H9 (cell line): Measurements from ENCODE around the gene C19orf44. TPM values are rescaled to one million over a fixed set of nuclear protein-coding genes. Genes with fewer than 3 reads are reported as not detected.

Experiments used
- DNase-seq: peaks from one replicate; pipeline ENCODE4 v3.0.0-alpha.2; 2017
- H2AFZ ChIP-seq: one replicate; pipeline ENCODE4 v1.6.1; 2013; ENCODE audit warnings: mild to moderate bottlenecking, low read length, control low read depth, moderate library complexity
- H2AK5ac ChIP-seq: 2 replicates; pipeline ENCODE4 v1.6.1; 2013; ENCODE audit warnings: low read length, control low read depth, mixed read lengths; ENCODE audit not compliant: insufficient read length
- H2BK120ac ChIP-seq: one replicate; pipeline ENCODE4 v1.6.1; 2013; ENCODE audit warnings: low read depth, mild to moderate bottlenecking, low read length, control low read depth, inconsistent platforms; ENCODE audit not compliant: poor library complexity, severe bottlenecking
- H2BK12ac ChIP-seq: 2 replicates; pipeline ENCODE4 v1.6.1; 2013; ENCODE audit warnings: low read length, control low read depth, mixed read lengths, low read depth; ENCODE audit not compliant: insufficient read length
- H2BK15ac ChIP-seq: 2 replicates; pipeline ENCODE4 v1.6.1; 2013; ENCODE audit warnings: low read depth, low read length, control low read depth
- H2BK20ac ChIP-seq: one replicate; pipeline ENCODE4 v1.6.1; 2013; ENCODE audit warnings: low read depth, mild to moderate bottlenecking, low read length, control low read depth, inconsistent platforms; ENCODE audit not compliant: poor library complexity, severe bottlenecking
- H2BK5ac ChIP-seq: 2 replicates; pipeline ENCODE4 v1.6.1; 2013; ENCODE audit warnings: low read length, control low read depth, mixed read lengths; ENCODE audit not compliant: insufficient read length
- H3K14ac ChIP-seq: 2 replicates; pipeline ENCODE4 v1.6.1; 2013; ENCODE audit warnings: low read length, control low read depth; ENCODE audit not compliant: insufficient read depth
- H3K18ac ChIP-seq: 2 replicates; pipeline ENCODE4 v1.6.1; 2013; ENCODE audit warnings: low read depth, mild to moderate bottlenecking, mixed read lengths, low read length, control low read depth; ENCODE audit not compliant: insufficient read length
- H3K23ac ChIP-seq: 2 replicates; pipeline ENCODE4 v1.6.1; 2013; ENCODE audit warnings: low read length, control low read depth, mixed read lengths, low read depth; ENCODE audit not compliant: insufficient read length
- H3K23me2 ChIP-seq: 2 replicates; pipeline ENCODE4 v1.6.1; 2013; ENCODE audit warnings: low read depth, mild to moderate bottlenecking, mixed read lengths, low read length, control low read depth; ENCODE audit not compliant: insufficient read length, poor library complexity, severe bottlenecking
- H3K27ac ChIP-seq: 2 replicates; pipeline ENCODE4 v1.5.1; 2013; ENCODE audit warnings: low read length, control low read depth, mixed read lengths, low read depth; ENCODE audit not compliant: insufficient read length
- H3K27me3 ChIP-seq: 2 replicates; pipeline ENCODE4 v1.6.1; 2013; ENCODE audit warnings: low read length, control low read depth, inconsistent platforms; ENCODE audit not compliant: insufficient read depth
- H3K4ac ChIP-seq: 2 replicates; pipeline ENCODE4 v1.6.1; 2013; ENCODE audit warnings: low read depth, mild to moderate bottlenecking, control low read depth, inconsistent platforms, low read length, moderate library complexity
- H3K4me1 ChIP-seq: 2 replicates; pipeline ENCODE4 v1.6.1; 2013; ENCODE audit warnings: low read length, control low read depth, inconsistent platforms; ENCODE audit not compliant: insufficient read depth
- H3K4me2 ChIP-seq: 2 replicates; pipeline ENCODE4 v1.6.1; 2013; ENCODE audit warnings: low read length, control low read depth, mixed read lengths; ENCODE audit not compliant: insufficient read length, insufficient read depth
- H3K56ac ChIP-seq: 2 replicates; pipeline ENCODE4 v1.6.1; 2013; ENCODE audit warnings: low read depth, mild to moderate bottlenecking, mixed read lengths, low read length, control low read depth; ENCODE audit not compliant: insufficient read length
- H3K79me1 ChIP-seq: 2 replicates; pipeline ENCODE4 v1.6.1; 2013; ENCODE audit warnings: low read depth, mild to moderate bottlenecking, moderate library complexity, low read length, control low read depth, inconsistent platforms; ENCODE audit not compliant: insufficient read depth, poor library complexity, severe bottlenecking
- H3K79me2 ChIP-seq: 2 replicates; pipeline ENCODE4 v1.6.1; 2013; ENCODE audit warnings: low read length, control low read depth, inconsistent platforms; ENCODE audit not compliant: insufficient read depth
- H3K9ac ChIP-seq: 2 replicates; pipeline ENCODE4 v1.6.1; 2013; ENCODE audit warnings: low read length, control low read depth, mixed read lengths; ENCODE audit not compliant: insufficient read length; ENCODE audit errors: extremely low read depth
- H3K9me3 ChIP-seq: one replicate; pipeline ENCODE4 v1.6.1; 2013; ENCODE audit warnings: low read depth, low read length, inconsistent platforms; ENCODE audit not compliant: control insufficient read depth
- H3T11ph ChIP-seq: one replicate; pipeline ENCODE4 v1.6.1; 2013; ENCODE audit warnings: mild to moderate bottlenecking, low read length, control low read depth, inconsistent platforms
- H4K20me1 ChIP-seq: one replicate; pipeline ENCODE4 v1.6.1; 2013; ENCODE audit not compliant: control insufficient read depth, insufficient read length, insufficient read depth
- H4K5ac ChIP-seq: 2 replicates; pipeline ENCODE4 v1.6.1; 2013; ENCODE audit warnings: low read depth, mild to moderate bottlenecking, mixed read lengths, low read length, control low read depth; ENCODE audit not compliant: insufficient read length
- H4K8ac ChIP-seq: replicated peaks from 2 replicates; pipeline ENCODE4 v1.6.1; 2013; ENCODE audit warnings: low read length, control low read depth, mixed read lengths, low read depth; ENCODE audit not compliant: insufficient read length
- H4K91ac ChIP-seq: 2 replicates; pipeline ENCODE4 v1.6.1; 2013; ENCODE audit warnings: low read depth, mild to moderate bottlenecking, moderate library complexity, mixed read lengths, low read length, control low read depth; ENCODE audit not compliant: insufficient read length
- H3K27ac Mint-ChIP-seq, 3 experiments: 2 replicates in 2 of 3; 3 replicates in 1 of 3; pipeline ENCODE4 v1.8.0; 2020 to 2021; ENCODE audit warnings: mixed read lengths in 3 of 3, mild to moderate bottlenecking in 1 of 3, moderate library complexity in 1 of 3
- H3K27me3 Mint-ChIP-seq: 2 replicates; pipeline ENCODE4 v1.8.0; 2021; ENCODE audit warnings: low read depth, mild to moderate bottlenecking, moderate library complexity, mixed read lengths
- H3K36me3 Mint-ChIP-seq, 3 experiments: 2 replicates in 2 of 3; 3 replicates in 1 of 3; pipeline ENCODE4 v1.8.0; 2020 to 2021; ENCODE audit warnings: low read depth in 3 of 3, mixed read lengths in 3 of 3; ENCODE audit not compliant: insufficient read depth in 1 of 3
- H3K4me1 Mint-ChIP-seq, 2 experiments: 2 replicates each; pipeline ENCODE4 v1.8.0; 2020; ENCODE audit warnings: mixed read lengths in 2 of 2
- H3K4me3 Mint-ChIP-seq, 2 experiments: 2 replicates in 1 of 2; 3 replicates in 1 of 2; pipeline ENCODE4 v1.8.0; 2020 to 2021; ENCODE audit warnings: mild to moderate bottlenecking in 2 of 2, mixed read lengths in 2 of 2, moderate library complexity in 1 of 2
- H3K9me3 Mint-ChIP-seq, 2 experiments: 2 replicates in 1 of 2; 3 replicates in 1 of 2; pipeline ENCODE4 v1.8.0; 2020; ENCODE audit warnings: mild to moderate bottlenecking in 2 of 2, mixed read lengths in 2 of 2, moderate library complexity in 1 of 2
- WGBS: extraction: QIAGEN DNeasy Blood & Tissue Kit; methylation state at CpG from one replicate; pipeline ENCODE4 v1.1.7; 2013; ENCODE audit warnings: missing lambda C conversion rate, low lambda C conversion rate, mixed read lengths; ENCODE audit not compliant: insufficient read length; ENCODE audit errors: extremely low coverage; 5-methylcytosine and 5-hydroxymethylcytosine counted together
- total RNA-seq: library from RNA; stranded (reverse); gene quantifications from 2 replicates; pipeline ENCODE4 v1.2.1, GENCODE V29; 2021
- TF ChIP-seq, protein P1 (sequence below): fragments of 200-600 bp; sonication (generic); conservative IDR thresholded peaks from 3 replicates; pipeline ENCODE4 v1.8.0; 2021; ENCODE audit warnings: antibody characterized with exemption, mild to moderate bottlenecking

Gene C19orf44
- total RNA-seq, 1 experiment from 2014 or later: 6.4 TPM

DNA sequence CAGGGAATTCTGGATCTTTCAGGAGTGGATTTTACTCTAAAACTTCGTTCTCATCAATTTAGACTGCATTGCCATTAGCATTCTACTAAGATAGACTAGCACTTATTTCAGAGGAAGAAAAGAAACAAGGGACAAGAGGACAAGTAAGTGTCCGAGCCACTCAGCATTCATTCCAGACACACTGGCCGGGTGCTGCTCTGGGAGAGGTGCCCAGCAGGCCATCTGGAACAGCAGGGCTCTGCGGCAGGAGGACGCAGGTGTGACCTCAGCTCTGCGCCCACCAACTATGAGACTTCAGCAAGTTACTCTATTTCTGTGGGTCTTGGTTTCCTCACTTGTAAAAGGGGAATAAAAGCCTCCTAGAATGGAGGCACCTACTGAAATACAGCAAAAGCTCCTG lies 28.6 kb upstream of the C19orf44 start:
- Histone ChIP-seq H3K27ac (no peak overlapping the region), H3K4me1 (0 out of 2 replicates have a peak, but pooled peaks cover 3% of the 10 kb centered on the region), H3K4me2 (no peak overlapping the region), H3K27me3 (no peaks in the 10 kb centered on the region), H3K14ac (no peak overlapping the region), H4K8ac (no peak overlapping the region), H3K9ac (no peak overlapping the region), H2AK5ac (no peak overlapping the region), H3K23me2 (peaks cover 9% of the 10 kb centered on the region), H4K20me1 (no peaks in the 10 kb centered on the region), H4K5ac (no peak overlapping the region), H2BK15ac (no peak overlapping the region), H3K18ac (no peak overlapping the region), H4K91ac (no peak overlapping the region), H3T11ph (no peak overlapping the region), H3K9me3 (no peaks in the 10 kb centered on the region), H2BK5ac (no peak overlapping the region), H2BK20ac (no peak overlapping the region), H3K56ac (no peak overlapping the region), H2BK12ac (no peak overlapping the region), H3K79me2 (peaks cover 30% of the 10 kb centered on the region), H2BK120ac (no peak overlapping the region), H3K4ac (no peak overlapping the region), H3K79me1 (peaks cover 5% of the 10 kb centered on the region), H3K23ac (no peak overlapping the region), H2AFZ (no peak overlapping the region)
- H3K9me3 Mint-ChIP-seq: no peaks in the 10 kb centered on the region
- peaks cover 24 to 41% of the 10 kb centered on the region in 2 experiments for H3K4me1 Mint-ChIP-seq
- no CpG with 5 or more reads among the region's 6 CpGs for WGBS
- TF ChIP-seq, protein P1, sequence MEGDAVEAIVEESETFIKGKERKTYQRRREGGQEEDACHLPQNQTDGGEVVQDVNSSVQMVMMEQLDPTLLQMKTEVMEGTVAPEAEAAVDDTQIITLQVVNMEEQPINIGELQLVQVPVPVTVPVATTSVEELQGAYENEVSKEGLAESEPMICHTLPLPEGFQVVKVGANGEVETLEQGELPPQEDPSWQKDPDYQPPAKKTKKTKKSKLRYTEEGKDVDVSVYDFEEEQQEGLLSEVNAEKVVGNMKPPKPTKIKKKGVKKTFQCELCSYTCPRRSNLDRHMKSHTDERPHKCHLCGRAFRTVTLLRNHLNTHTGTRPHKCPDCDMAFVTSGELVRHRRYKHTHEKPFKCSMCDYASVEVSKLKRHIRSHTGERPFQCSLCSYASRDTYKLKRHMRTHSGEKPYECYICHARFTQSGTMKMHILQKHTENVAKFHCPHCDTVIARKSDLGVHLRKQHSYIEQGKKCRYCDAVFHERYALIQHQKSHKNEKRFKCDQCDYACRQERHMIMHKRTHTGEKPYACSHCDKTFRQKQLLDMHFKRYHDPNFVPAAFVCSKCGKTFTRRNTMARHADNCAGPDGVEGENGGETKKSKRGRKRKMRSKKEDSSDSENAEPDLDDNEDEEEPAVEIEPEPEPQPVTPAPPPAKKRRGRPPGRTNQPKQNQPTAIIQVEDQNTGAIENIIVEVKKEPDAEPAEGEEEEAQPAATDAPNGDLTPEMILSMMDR: no peak
- peaks cover 0 to 8% (median 7%) of the 10 kb centered on the region in 3 experiments; a peak in 4 of 7 replicates for H3K36me3 Mint-ChIP-seq
- no peak for DNase-seq
- no peaks in the 10 kb centered on the region; the same call in 1 of the 2 replicates for H3K27me3 Mint-ChIP-seq
- H3K27ac Mint-ChIP-seq: peak overlapping the region; percentile 9 to 65 (median 23); a peak in 5 of 7 replicates
- H3K4me3 Mint-ChIP-seq: no peak overlapping the region
